ENCODE measurements around the gene TMEM151B. TPM values are rescaled to one million over a fixed set of nuclear protein-coding genes. Genes with fewer than 3 reads are reported as not detected.

The TMEM151B gene
- total and polyA plus RNA-seq, 2 of the 13 experiments (the other 11 are each of a cell fraction or from before 2014, with no cell fraction given), result not detected

GRCh38 chr6:44265007-44265721, 5.1 kb upstream of the TMEM151B start, which contains the start of gene NFKBIE (continued):
- no peak for TF ChIP-seq U2AF2 (IDR thresholded peaks at IDR 0.05; ENCODE audit: low read depth, low read length)
- peak; percentile 83 for TF ChIP-seq AGO2 (optimal IDR thresholded peaks at IDR 0.05; ENCODE audit: low read depth, low read length)
- no peak for TF ChIP-seq HINFP (CRISPR knock-in tag; IDR thresholded peaks at IDR 0.05; ENCODE audit: low read depth)
- TF ChIP-seq ZNF766 (CRISPR knock-in tag; IDR thresholded peaks at IDR 0.05; ENCODE audit: borderline replicate concordance), result peak; percentile 62; the same call in 1 of the 2 replicates
- TF ChIP-seq NR0B2 (CRISPR knock-in tag; IDR thresholded peaks at IDR 0.05), result peak; percentile 61; the same call in 1 of the 2 replicates
- no peak; the same call in 1 of the 2 replicates for TF ChIP-seq RAD21 (CRISPR knock-in tag; IDR thresholded peaks at IDR 0.05)
- peak; percentile 44; the same call in 1 of the 2 replicates for TF ChIP-seq ZNF678 (CRISPR knock-in tag; IDR thresholded peaks at IDR 0.05)
- 0 out of 2 replicates have a peak, but pooled peaks have one; percentile 27 for TF ChIP-seq MTA1 (CRISPR knock-in tag; IDR thresholded peaks at IDR 0.05; ENCODE audit: borderline replicate concordance)
- TF ChIP-seq BHLHE40 (IDR thresholded peaks at IDR 0.05; ENCODE audit: low read length), result no peak; the same call in 1 of the 2 replicates
- TF ChIP-seq ZKSCAN8 (CRISPR knock-in tag; IDR thresholded peaks at IDR 0.05; ENCODE audit: borderline replicate concordance), result no peak
- TF ChIP-seq ZBTB3 (CRISPR knock-in tag; IDR thresholded peaks at IDR 0.05; ENCODE audit: borderline replicate concordance, low read depth), result no peak
- no peak for TF ChIP-seq ZNF142 (CRISPR knock-in tag; IDR thresholded peaks at IDR 0.05)
- TF ChIP-seq KDM4B (CRISPR knock-in tag; IDR thresholded peaks at IDR 0.05), result 0 out of 2 replicates have a peak, but pooled peaks have one; percentile 28
- TF ChIP-seq HNRNPL (IDR thresholded peaks at IDR 0.05; ENCODE audit: low read depth, low read length), result no peak
- no peak for TF ChIP-seq XBP1 (CRISPR knock-in tag; IDR thresholded peaks at IDR 0.05)
- no peak for TF ChIP-seq ZNF3 (CRISPR knock-in tag; IDR thresholded peaks at IDR 0.05)
- no peak for TF ChIP-seq SOX6 (IDR thresholded peaks at IDR 0.05)
- no peak for TF ChIP-seq SOX6 (CRISPR knock-in tag; IDR thresholded peaks at IDR 0.05)
- no peak for TF ChIP-seq NFIB (CRISPR knock-in tag; IDR thresholded peaks at IDR 0.05; ENCODE audit: borderline replicate concordance)
- TF ChIP-seq NFE2L2 (IDR thresholded peaks at IDR 0.05; ENCODE audit: low read length), result no peak
- no peak for TF ChIP-seq ZFP62 (CRISPR knock-in tag; IDR thresholded peaks at IDR 0.05)
- TF ChIP-seq NCOR1 (IDR thresholded peaks at IDR 0.05; ENCODE audit: borderline replicate concordance, low read length), result no peak
- TF ChIP-seq ZNF792 (CRISPR knock-in tag; IDR thresholded peaks at IDR 0.05), result peak; percentile 23; the same call in 1 of the 2 replicates
- TF ChIP-seq ZNF607 (CRISPR knock-in tag; IDR thresholded peaks at IDR 0.05; ENCODE audit: borderline replicate concordance), result peak; percentile 85

Measured in HepG2 (cell line).